OCI-LY1 (cell line): Measurements from ENCODE around the gene HAVCR1.

Source experiments
- CTCF ChIP-seq: fragments of 200-600 bp; sonication (generic), shearing (Covaris generic); IDR thresholded peaks from 2 replicates; pipeline ENCODE4 v1.5.1; 2017; ENCODE audit warnings: mild to moderate bottlenecking, antibody characterized with exemption, low read length, moderate library complexity, mixed read lengths
- EZH2 ChIP-seq: fragments of 200-600 bp; sonication (generic), shearing (Covaris generic); IDR thresholded peaks from 2 replicates; pipeline ENCODE4 v1.8.0; 2017; ENCODE audit warnings: borderline replicate concordance, mixed run types, mild to moderate bottlenecking, antibody characterized with exemption, low read length, moderate library complexity, mixed read lengths

- TF ChIP-seq EZH2 (no peak), CTCF (no peak)
These were observed 53.9 kb downstream of the HAVCR1 start for GRCh38 chr5:157004893-157005551.
